G401 (cell line): Measurements from ENCODE around the gene TDRD12. TPM values are rescaled to one million over a fixed set of nuclear protein-coding genes. Genes with fewer than 3 reads are reported as not detected.
"Not testable (repeated sequence)": the region's sequence is repeated elsewhere in the genome, so short reads cannot be mapped to it uniquely, and the experiment has no call there.

Experiments used
- DNase-seq: peaks from one replicate; pipeline ENCODE4 v3.0.0-alpha.2; 2015; ENCODE audit warnings: low spot score
- in situ Hi-C: cut with HindIII; loops from 2 replicates; pipeline ENCODE4 v1.10.0; 2016; ENCODE audit warnings: low sequenced_read_pairs, mixed read lengths
- total RNA-seq: library from RNA; depleted of rRNA; stranded (reverse); fragments of >200 nt; shearing (Covaris generic); gene quantifications from 2 replicates; pipeline ENCODE4 v1.2.3, GENCODE V29; 2014

TDRD12 gene
- total RNA-seq, 1 experiment from 2014 or later, result 0.27 TPM

DNA sequence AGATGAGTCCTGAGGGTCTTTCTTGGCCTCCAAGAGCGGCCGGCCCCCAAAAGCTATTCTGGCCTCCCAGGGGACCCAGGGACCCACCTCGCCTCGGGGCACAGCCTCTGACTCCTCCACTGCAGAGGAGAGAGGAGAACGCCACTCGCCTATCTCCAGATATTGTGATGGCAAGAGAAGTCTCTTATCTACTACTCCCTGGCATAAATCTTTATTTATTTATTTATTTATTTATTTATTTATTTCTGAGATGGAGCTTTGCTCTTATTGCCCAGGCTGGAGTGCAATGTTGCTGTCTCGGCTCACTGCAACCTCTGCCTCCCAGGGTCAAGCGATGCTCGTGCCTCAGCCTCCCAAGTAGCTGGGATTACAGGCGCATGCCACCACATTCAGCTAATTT, 139.0 kb downstream of the TDRD12 start:
- in situ Hi-C loops, result no loop called here
- no peak for DNase-seq

GRCh38 chr19:32859591-32859990, 140.0 kb downstream of the TDRD12 start:
- in situ Hi-C loops, result no loop called here
- DNase-seq, result no peak

DNA sequence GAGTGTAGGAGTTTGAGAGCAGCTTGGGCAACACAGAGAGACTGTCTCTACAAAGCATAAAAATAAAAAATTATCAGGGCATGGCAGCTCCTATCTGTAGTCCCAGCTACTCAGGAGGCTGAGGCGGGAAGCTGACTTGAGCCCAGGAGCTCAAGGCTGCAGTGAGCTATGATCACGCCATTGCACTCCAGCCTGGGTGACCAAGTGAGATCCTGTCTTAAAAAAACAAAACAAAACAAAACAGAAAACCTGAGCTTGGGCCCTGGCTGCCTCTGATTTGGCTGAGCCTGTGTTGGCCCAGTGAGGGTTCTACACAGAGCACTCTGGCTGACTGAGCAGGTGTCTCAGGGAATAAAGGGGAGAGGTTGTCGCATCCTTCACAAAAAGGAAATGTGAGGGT, 142.0 kb downstream of the TDRD12 start:
- in situ Hi-C loops, result no loop called here
- DNase-seq, result no peak

- in situ Hi-C loops, result no loop called here
Observed at GRCh38 chr19:32862173-32862572, 142.6 kb downstream of the TDRD12 start.

DNA sequence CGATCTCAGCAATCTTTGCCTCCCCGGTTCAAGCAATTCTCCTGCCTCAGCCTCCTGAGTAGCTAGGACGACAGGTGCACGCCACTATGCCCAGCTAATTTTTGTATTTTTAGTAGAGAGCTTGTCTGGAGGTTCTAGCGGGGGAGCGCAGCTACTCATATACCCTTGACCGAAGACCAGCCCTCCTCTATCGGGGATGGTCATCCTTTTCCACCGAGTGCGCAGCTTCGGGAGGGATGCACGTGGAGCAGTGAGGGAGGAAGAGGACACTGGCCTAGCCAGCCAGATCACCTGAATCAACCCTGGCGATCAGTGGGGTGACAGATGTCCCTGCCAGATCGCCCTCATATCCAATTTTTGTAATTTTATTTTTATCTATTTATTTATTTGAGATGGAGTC, 143.2 kb downstream of the TDRD12 start:
- no peak for DNase-seq
- in situ Hi-C loops, result no loop called here

More at GRCh38 chr19:32862173-32862572, 142.6 kb downstream of the TDRD12 start:
- DNase-seq, result no peak

DNA sequence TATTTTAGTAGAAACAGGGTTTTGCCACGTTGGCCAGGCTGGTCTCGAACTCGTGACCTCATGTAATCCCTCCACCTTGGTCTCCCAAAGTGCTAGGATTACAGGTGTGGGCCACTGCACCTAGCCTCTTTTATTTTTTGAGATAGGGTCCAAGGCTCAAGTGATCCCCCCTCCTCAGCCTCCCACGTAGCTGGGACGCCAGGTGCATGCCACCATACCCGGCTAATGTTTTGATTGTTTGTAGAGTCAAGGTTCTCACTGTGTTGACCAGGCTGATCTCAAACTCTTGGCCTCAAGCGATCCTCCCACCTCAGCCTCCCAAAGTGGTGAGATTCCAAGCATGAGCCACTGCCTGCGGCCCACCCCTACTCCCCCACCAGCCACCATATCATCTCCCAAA, 143.7 kb downstream of the TDRD12 start:
- no peak for DNase-seq
- in situ Hi-C loops, result no loop called here

GRCh38 chr19:32863841-32864240, 144.3 kb downstream of the TDRD12 start:
- DNase-seq, result no peak
- in situ Hi-C loops, result no loop called here

GRCh38 chr19:32864318-32865007, 144.9 kb downstream of the TDRD12 start:
- in situ Hi-C loops, result no loop called here
- no peak for DNase-seq

DNA sequence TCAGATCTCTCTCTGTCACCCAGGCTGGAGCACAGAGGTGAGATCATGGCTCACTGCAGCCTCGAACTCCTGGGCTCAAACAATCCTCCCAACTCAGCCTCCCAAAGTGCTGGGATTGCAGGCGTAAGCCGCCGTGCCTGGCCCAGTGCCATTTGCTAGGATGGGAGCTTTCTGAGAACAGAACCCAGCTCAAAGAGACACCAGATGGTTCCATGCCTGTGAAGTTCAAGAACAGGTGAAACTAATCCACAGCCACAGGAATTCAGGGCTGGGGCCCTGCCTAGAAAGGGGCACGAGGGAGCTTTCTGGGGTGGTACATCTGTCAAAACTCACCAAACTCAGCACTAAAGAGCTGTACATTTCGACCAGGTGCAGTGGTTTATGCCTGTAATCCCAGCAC, 145.8 kb downstream of the TDRD12 start:
- in situ Hi-C loops, result no loop called here
- DNase-seq, result no peak

- no peak for DNase-seq
- in situ Hi-C loops, result no loop called here
Observed at GRCh38 chr19:32866061-32866460, 146.5 kb downstream of the TDRD12 start.

DNA sequence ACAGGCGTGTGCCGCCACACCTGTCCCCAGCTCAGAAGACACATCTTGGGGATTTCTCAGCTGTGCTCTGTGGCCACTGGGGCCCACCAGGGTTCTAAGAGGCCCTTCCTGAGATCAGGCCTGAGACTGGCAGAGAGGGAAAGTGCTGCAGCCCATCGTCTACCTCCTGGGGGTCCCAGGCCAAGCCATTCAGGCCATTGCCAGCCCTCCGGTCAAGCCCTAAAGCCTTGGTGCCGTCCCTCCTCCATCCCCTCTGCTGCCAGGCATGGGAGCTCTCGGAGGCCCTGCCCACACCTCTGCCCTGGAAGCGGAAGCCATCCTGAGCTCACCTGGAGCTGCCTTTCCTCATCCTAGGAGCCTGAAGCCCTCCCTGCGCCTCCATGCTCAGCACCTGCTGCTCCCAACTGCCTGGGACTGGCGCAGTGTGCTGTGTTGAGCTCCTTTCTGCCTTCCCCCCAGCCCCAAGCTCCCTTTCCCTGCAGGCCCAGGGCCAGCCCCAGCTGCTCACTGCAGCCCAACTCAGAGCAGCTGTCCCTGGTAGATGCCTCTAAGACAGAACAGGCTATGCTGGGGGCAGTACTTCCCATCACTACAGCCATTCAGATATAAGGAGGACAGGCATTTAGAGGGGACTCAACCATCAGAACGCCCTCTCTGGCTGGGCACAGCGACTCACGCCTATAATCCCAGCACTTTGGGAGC, 147.1 kb downstream of the TDRD12 start:
- in situ Hi-C loops, result no loop called here
- no peak for DNase-seq

- DNase-seq, result not testable (repeated sequence)
Observed at GRCh38 chr19:32867436-32867835, 147.9 kb downstream of the TDRD12 start.

DNA sequence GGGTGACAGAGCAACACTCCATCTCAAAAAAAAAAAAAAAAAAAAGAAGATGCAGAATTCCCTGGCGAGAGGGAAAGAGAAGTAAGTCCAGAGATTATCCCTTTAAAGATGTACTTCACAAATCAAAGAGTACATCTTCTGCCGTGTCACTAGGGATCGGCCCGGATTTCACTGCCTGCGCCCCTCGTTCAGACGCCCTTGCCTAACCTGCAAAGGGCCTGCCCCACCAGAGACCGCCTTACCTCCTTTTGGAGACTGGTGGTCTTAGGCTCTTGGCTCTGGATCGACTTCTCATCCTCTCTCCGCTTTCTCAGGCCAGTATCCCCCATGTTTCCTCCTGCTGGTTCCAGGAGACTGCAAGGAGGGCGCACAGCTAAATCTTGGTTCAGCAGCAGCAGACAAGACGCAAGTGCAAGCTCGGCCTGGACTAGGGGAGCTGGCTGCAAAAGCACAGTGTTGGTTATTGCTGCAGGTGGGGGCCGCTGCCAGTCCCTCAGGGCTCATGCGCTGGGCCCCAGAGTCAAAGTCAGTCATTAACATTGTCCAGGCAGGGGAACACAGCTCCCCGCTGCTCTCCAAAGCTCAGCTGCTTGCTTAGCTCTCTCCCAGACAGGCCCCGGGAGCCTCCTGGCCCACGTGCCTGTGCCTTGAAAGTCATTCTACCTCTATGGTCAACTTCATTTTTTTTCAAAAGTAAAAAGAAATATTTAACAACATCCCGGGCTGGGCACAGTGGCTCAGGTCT, 148.8 kb downstream of the TDRD12 start:
- DNase-seq, result no peak

More at GRCh38 chr19:32867436-32867835, 147.9 kb downstream of the TDRD12 start:
- in situ Hi-C loops, result not testable (repeated sequence)

DNA sequence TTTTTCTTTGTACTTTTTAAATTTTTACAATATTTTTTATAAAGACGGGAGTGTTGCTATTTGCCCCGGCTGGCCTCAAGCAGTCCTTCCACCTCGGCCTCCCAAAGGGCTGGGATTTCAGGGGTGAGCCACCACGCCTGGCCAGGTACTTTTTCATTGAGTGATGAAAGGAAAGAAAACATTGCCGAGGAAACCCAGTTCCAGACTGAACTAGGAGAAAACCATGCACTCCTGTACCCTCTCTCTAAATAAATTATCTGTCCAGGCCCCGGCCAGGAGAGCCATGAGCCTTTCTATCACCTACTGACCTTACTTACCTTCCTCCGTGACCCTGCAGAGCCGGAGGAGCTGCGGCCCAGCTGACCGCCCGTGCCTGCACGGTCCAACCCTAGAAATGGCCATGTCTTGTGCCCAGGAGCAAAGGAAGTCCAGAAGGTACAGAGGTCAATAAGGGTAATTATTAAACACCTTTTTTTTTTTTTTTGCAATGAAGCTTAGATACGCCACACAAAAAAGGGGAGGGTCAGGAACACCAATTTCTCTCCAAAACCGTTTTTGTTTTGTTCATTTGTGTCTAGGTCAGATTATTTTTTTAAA, 149.9 kb downstream of the TDRD12 start, which contains the start of gene SLC7A9:
Gene SLC7A9 (minus strand): TSS at position 399 of the 597 bp plus-strand sequence. CDS start 1,233 bp downstream, outside the sequence.
- no peak for DNase-seq
- in situ Hi-C loops, result no loop called here

More for the DNA sequence above, 148.8 kb downstream of the TDRD12 start:
- in situ Hi-C loops, result no loop called here

GRCh38 chr19:32869966-32870573, 150.5 kb downstream of the TDRD12 start:
- no peak for DNase-seq
- in situ Hi-C loops, result no loop called here

DNA sequence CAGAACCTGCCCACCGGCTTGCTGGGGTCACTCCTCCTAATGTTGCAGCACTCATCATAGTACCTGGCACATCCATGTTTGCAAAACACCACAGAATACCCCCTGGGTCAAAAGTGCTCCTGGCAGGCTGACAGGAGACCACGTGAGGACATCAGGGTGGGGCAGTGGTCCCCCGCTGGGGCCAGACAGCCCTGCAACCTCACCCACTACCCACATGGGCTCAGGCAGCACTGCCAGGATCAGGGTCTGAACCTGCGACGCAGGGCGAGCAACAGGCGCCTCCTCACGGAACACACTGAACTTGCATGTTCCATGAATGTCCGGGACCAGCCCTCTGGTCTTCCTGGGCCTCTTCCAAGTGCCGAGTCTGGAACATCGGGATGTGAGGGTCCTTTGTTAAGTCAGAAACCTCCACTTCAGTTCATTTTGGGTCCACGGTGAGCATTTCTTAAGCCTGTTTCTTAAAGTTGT, 151.4 kb downstream of the TDRD12 start:
- in situ Hi-C loops, result no loop called here
- no peak for DNase-seq

DNA sequence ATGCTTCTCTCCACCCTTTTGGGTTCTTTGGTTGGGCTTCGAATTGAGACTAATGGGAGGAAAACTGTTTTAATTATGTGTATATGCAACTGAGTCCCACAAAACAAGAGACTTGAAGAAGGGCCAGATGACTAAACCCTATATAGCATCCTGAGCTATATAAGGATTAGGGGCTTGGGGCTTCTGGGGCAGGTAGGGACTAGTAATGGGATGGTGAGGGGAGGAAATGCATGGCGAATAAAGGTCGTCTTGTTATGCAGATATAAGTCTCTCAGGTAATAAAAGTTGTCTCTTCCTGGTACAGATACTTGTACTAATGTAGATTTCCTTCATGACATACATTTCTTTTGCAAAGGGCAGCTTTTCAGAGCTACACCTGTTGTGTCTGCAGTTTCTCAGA, 152.8 kb downstream of the TDRD12 start:
- no peak for DNase-seq
- in situ Hi-C loops, result no loop called here

GRCh38 chr19:32873247-32873959, 153.8 kb downstream of the TDRD12 start:
- no peak for DNase-seq
- in situ Hi-C loops, result no loop called here
